ENCODE results near the gene IMPA2. TPM values are rescaled to one million over a fixed set of nuclear protein-coding genes. Genes with fewer than 3 reads are reported as not detected.

IMPA2 gene
- total RNA-seq, 2 experiments from 2014 or later, result 1.7 to 2.5 TPM

DNA sequence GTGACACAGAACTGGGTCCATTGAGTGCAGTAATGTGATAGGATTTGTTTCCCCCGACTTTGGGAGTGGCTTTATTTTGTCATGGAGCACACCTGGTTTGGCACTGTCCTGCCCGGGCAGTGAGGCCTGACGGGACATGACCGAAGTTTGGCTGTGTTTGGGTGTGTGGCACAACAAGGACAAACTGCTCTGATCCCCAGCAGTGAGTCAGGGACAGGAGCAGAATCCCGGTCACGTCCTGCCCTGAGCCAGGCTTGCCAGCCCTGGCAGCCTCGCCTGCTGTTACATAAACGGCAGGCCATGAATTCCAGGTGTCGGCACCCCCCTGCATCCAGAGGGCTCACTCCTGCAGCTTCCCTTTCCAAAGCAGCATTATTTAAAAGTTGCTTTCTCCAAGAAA, 45.7 kb downstream of the IMPA2 start:
- intact Hi-C loops (cut with DNase I, micrococcal nuclease), result no loop called here
- no peak for TF ChIP-seq CTCF (IDR thresholded peaks at IDR 0.05)
- ATAC-seq (ENCODE audit: poor library complexity) (no peak), DNase-seq (no peak)
- Histone ChIP-seq H3K27me3 (ENCODE audit: control insufficient read depth in 1 of 2, insufficient read depth in 2 of 2, low read length in 2 of 2) (no peaks in the 10 kb centered on the region), H3K4me3 (ENCODE audit: low read length) (no peak overlapping the region), H3K4me1 (ENCODE audit: insufficient read depth, low read length) (no peaks in the 10 kb centered on the region), H3K36me3 (ENCODE audit: insufficient read depth, low read length) (no peaks in the 10 kb centered on the region), H3K27ac (ENCODE audit: low read depth in 1 of 2, low read length in 2 of 2) (no peak overlapping the region), H3K9me3 (ENCODE audit: control insufficient read depth in 1 of 2, insufficient read depth in 1 of 2, low read length in 2 of 2) (no peaks in the 10 kb centered on the region)
- H3K9me3 Mint-ChIP-seq, result no peaks in the 10 kb centered on the region
- CTCF ChIA-PET, result no interaction called here
- peaks cover 5% of the 10 kb centered on the region for H3K36me3 Mint-ChIP-seq (ENCODE audit: low read depth)
- no peak overlapping the region for H3K27ac Mint-ChIP-seq
- no peaks in the 10 kb centered on the region for H3K4me1 Mint-ChIP-seq (ENCODE audit: low read depth)
- POLR2A ChIA-PET, result no interaction called here
- no peaks in the 10 kb centered on the region for H3K27me3 Mint-ChIP-seq
- H3K4me3 Mint-ChIP-seq, result no peak overlapping the region

GRCh38 chr18:12027480-12027879, 46.2 kb downstream of the IMPA2 start:
- no peaks in the 10 kb centered on the region for H3K9me3 ChIP-seq (ENCODE audit: control insufficient read depth in 1 of 2, insufficient read depth in 1 of 2, low read length in 2 of 2)
- CTCF ChIA-PET, result no interaction called here
- no peaks in the 10 kb centered on the region for H3K27me3 ChIP-seq (ENCODE audit: control insufficient read depth in 1 of 2, insufficient read depth in 2 of 2, low read length in 2 of 2)
- H3K36me3 ChIP-seq (ENCODE audit: insufficient read depth, low read length), result no peaks in the 10 kb centered on the region
- TF ChIP-seq CTCF (IDR thresholded peaks at IDR 0.05), result no peak
- H3K4me1 ChIP-seq (ENCODE audit: insufficient read depth, low read length), result no peaks in the 10 kb centered on the region
- Mint-ChIP-seq H3K27ac (no peak overlapping the region), H3K27me3 (no peaks in the 10 kb centered on the region), H3K4me1 (ENCODE audit: low read depth) (no peaks in the 10 kb centered on the region), H3K9me3 (no peaks in the 10 kb centered on the region), H3K36me3 (ENCODE audit: low read depth) (peaks cover 5% of the 10 kb centered on the region), H3K4me3 (no peak overlapping the region)
- DNase-seq (no peak), ATAC-seq (ENCODE audit: poor library complexity) (no peak)
- intact Hi-C loops (cut with DNase I, micrococcal nuclease), result no loop called here
- no peak overlapping the region for H3K27ac ChIP-seq (ENCODE audit: low read depth in 1 of 2, low read length in 2 of 2)
- POLR2A ChIA-PET, result no interaction called here
- H3K4me3 ChIP-seq (ENCODE audit: low read length), result no peak overlapping the region

- Mint-ChIP-seq H3K9me3 (no peaks in the 10 kb centered on the region), H3K4me3 (no peak overlapping the region), H3K27me3 (no peaks in the 10 kb centered on the region), H3K36me3 (ENCODE audit: low read depth) (peaks cover 5% of the 10 kb centered on the region), H3K4me1 (ENCODE audit: low read depth) (no peaks in the 10 kb centered on the region), H3K27ac (no peak overlapping the region)
- intact Hi-C loops (cut with DNase I, micrococcal nuclease), result no loop called here
- DNase-seq, result no peak
- no peaks in the 10 kb centered on the region for H3K4me1 ChIP-seq (ENCODE audit: insufficient read depth, low read length)
- CTCF ChIA-PET, result interaction anchor here (0.7 kb wide), 1 partner anchor 16 kb away, joined by 3 read pairs; no protein-coding TSS in a partner anchor
- H3K27me3 ChIP-seq (ENCODE audit: control insufficient read depth in 1 of 2, insufficient read depth in 2 of 2, low read length in 2 of 2), result no peaks in the 10 kb centered on the region
- H3K36me3 ChIP-seq (ENCODE audit: insufficient read depth, low read length), result no peaks in the 10 kb centered on the region
- H3K4me3 ChIP-seq (ENCODE audit: low read length), result no peak overlapping the region
- POLR2A ChIA-PET, result no interaction called here
- H3K27ac ChIP-seq (ENCODE audit: low read depth in 1 of 2, low read length in 2 of 2), result no peak overlapping the region
- no peaks in the 10 kb centered on the region for H3K9me3 ChIP-seq (ENCODE audit: control insufficient read depth in 1 of 2, insufficient read depth in 1 of 2, low read length in 2 of 2)
- no peak for ATAC-seq (ENCODE audit: poor library complexity)
- no peak for TF ChIP-seq CTCF (IDR thresholded peaks at IDR 0.05)
Measured at GRCh38 chr18:12028040-12028628, 46.8 kb downstream of the IMPA2 start.
